Fibroblast of skin of back (primary cell): ENCODE results near the gene LMAN1L.

Experiments used
- DNase-seq: peaks from one replicate; pipeline ENCODE4 v3.0.0-alpha.2; 2013

Gene LMAN1L

DNA sequence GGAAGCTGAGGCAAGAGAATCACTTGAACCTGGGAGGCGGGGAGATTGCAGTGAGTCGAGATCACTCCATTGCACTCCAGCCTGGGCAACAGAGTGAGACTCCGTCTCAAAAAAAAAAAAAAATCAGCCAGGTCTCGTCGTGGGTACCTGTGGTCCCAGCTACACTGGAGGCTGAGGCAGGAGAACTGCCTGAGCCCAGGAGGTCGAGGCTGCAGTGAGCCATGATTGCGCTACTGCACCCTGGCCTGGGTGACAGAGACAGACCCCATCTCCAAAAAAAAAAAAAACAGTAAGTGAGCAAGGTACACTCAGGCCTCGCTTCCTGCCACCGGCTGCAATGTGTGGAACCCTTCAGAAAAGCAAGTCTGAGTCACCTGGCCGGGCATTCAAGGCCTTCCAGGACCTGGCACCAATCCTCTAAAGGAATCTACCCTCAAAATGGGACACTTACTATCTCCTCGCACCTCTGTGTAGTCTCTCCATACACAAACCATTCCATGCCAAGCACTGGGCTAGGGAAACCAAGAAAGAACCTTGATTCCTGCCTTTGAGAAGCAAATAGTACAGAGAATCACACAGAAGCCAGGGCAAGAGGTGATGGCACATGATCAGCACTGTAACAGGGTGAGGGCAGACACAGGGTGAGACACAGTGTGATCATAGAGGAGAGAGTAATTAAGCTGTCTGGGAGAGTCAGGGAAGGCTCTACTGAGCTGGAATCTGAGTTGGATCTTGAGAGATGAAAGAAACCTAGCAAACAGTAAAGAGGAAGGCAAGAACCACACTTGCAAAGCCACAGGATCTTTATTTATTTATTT lies 50.8 kb downstream of the LMAN1L start:
- DNase-seq = no peak

DNA sequence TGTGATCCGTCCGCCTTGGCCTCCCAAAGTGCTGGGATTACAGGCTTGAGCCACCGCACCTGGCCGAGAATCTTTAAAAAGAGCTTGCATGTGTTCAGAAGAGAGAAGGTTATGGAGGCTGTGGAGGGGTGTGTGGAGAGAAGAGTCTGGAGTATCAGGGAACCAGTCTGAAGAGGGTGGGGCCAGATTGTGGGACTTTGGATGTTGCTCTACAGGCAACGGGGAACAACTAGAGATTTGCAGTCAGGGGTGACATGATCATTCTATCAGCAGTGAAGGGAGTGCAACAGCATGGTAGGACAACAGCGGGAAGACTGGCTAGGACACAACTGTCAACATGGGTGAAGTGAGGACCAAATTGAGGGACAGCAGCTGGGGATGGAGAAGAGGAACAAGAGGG lies 51.7 kb downstream of the LMAN1L start:
- no peak for DNase-seq

- no peak for DNase-seq
These were observed 52.7 kb downstream of the LMAN1L start for GRCh38 chr15:74865316-74865715.

GRCh38 chr15:74866090-74866489 lies 53.5 kb downstream of the LMAN1L start:
- DNase-seq = peak; percentile 47

DNA sequence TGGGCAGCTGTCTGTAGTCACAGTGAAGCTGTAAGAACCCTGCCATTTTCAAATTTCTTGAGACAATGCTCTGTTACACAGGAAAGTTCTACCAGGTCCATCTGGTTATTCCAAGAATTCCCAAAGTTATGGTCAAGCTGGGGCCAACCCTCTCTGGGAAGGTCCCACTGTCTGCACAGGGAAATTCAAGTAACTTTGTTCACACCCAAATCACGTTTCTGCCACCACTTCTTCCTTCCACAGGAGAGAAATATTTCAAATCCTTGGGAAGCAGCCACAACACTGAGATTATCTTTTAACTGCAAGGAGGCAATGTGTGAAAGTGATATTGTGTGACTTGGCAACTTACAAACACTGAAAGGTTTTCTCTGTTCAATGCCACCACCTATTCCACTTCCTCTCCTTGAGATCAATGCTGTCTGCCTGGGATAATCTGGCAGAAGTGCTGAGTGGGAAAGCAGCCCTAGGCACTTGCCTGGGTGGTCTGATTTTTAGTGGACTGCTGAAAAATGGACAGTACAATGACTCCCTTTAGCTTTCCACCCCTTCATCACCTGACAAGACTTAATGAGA lies 54.9 kb downstream of the LMAN1L start:
- no peak for DNase-seq

- no peak for DNase-seq
These were observed 55.4 kb downstream of the LMAN1L start for GRCh38 chr15:74868059-74868458.

DNA sequence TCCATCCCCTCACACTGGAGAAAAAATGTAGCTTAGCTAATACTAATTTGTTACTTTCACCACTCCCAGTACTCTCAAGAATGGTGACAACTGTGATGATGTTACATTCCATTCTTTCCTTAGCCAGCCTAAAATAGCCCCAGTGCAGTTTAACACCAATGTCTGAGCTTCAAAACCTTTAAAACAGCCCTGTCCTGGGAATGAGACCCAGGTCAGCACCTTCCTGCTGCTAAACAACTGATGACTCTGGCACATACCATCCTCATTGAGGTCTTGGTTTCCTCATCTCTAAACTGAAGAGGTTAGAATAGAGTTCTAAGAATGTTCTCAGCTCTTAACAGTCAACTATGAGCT lies 56.7 kb downstream of the LMAN1L start:
- peak; percentile 18 for DNase-seq

DNA sequence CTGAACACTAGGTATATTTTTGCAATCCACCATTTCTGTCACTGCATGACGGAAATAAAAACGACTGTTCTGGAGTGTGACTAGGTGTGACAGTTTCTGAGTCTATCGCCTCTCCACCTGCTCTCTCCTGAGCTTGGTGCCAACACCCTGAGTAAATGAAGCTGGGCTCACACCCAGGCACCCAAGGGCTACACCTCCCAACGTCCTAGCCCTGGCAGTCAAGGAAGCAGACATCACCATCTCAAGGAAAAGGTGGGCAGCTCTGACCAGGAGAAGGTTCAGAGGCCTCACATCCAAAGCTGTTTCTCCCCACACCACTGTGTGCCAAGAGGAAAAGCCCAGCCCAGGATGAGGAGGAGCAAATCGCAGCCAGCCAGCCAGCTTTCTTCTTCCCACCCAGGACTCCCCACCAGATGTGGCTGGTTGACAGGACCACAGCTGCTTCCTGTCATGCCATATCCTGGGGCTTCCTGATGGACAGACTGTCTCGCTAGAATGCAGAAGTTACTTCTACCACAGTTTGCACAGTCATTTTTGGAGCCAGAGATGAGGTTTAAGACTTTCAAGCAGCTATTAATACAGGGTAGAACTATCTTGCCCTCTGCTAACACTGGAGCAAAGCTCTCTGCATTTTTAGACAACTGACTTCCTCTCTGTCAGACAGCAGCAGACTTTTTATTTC lies 57.2 kb downstream of the LMAN1L start:
- DNase-seq = no peak

GRCh38 chr15:74870436-74871215 lies 58.0 kb downstream of the LMAN1L start:
- no peak for DNase-seq

DNA sequence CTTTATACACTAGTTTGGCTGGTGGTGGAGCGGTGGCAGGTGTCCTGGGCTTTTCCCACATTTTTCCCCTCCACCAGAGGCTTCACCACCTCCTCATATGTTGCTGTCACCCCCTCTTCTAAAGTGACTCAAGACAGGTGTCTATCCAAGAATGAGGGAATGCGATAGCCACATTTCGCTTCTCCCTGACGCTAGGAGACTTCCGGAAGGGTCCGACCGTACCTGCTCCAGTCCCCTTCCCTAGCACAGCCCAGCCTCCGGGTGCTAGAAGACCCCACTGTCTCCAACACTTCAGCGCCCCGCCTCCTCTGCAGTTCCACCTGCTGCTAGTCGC lies 60.0 kb downstream of the LMAN1L start:
- DNase-seq = no peak

DNA sequence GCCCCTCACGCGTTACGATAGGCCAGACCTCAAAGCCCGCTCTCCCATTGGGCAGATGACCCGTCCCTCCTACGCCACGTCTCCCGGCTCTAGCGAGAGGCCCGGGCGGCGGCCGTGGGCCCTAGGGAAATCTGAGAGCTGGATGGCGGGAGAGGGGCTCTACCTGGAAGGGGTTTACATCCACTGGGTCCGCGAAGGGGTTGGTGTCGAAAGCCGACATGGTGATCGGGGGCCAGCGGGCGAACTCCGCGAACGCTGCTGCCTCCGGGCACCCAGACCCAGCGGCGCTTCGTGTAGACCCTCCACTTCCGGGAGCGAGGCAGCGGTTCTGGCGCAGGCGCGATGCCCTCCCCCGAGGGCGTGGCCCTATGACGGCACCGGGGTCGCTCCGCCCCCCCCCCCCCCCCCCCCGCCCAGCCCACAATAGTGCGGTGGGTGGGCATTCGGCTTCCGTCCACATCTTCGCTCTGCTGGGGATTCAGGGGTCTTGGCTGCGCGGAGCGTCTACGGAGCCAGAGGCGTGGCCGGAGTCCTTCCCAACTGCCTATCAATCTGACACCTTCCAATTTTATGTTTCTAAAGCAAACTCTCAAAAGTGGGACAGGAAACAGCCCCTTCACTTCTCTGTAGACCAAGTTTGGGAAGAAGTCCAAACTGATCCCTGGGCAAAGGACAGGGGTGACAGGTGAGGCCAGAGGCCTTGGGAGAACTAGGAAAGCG lies 60.6 kb downstream of the LMAN1L start, which contains the start of gene SCAMP2:
TSS of gene SCAMP2 (minus strand) at position 330 of the 720 bp plus-strand sequence. CDS start at position 220, 110 bp downstream.
- DNase-seq = peak; percentile 97

DNA sequence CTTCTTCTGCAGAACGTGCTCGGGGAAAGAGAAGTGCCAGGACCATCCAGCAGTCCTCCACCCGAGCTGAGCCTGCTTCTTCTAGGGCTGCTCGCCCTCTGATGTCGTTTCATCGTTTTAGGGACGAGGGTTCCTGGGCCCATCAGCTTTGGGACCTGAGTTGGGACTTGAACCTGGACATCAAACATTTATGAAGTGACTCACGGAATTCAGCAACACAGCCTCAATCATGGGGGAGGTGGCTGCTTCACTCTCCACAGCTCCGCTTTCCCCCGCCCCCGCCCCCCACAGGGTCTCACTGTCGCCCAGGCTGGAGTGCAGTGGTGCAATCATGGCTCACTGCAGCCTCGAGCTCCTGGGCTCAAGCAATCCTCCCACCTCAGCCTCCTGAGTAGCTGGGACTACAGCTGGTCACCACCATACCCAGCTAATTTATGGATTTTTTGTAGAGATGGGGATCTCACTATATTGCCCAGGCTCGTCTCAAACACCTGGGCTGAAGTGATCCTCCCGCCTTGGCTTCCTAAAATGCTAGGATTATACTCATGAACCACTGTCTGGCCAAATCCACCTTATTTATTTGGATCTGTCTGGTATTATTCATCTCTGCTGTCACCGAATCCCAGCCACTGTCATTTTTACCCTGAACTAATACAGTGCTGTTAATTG lies 61.3 kb downstream of the LMAN1L start:
- DNase-seq = peak; percentile 21
